ENCODE data around the gene THADA.

- TF ChIP-seq CTCF (IDR thresholded peaks at IDR 0.05; ENCODE audit: low read depth, low read length) (no peak), EZH2phosphoT487 (IDR thresholded peaks at IDR 0.05; ENCODE audit: low read depth) (no peak)
These were observed 74.9 kb downstream of the THADA start for GRCh38 chr2:43520919-43521318.
